GM19372 (cell line): ENCODE data around the gene TENT5C.
A peak's percentile ranks its signal among the peaks of the same experiment; 100 is the strongest.

Source experiments
- ATAC-seq: cut with Tn5 transposase; IDR thresholded peaks from one replicate; pipeline ENCODE4 v1.9.1; 2021; ENCODE audit warnings: mild to moderate bottlenecking, low read depth, moderate library complexity; ENCODE audit not compliant: unreplicated experiment

The TENT5C gene

GRCh38 chr1:117652421-117652820 lies 46.6 kb downstream of the TENT5C start:
- no peak for ATAC-seq

DNA sequence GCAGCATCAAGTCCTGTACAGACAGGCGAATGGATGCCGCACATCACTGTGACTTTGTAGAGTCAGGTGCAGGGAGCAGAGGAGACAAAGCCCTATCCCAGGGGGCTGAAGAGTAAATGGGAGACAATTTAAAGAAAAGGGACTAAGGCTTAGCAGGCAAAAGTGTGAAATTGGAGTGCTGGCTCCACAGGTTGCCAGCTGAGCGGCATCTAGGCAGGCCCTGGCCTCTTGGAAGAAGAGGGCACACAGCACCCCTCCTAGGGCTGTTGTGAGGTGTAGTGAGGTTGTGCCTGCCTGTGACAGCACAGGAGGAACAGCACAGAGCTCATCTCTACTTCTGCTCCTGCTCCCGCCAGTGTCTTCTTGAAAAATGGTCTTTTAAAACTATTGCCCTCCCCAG lies 47.3 kb downstream of the TENT5C start:
- ATAC-seq: no peak

DNA sequence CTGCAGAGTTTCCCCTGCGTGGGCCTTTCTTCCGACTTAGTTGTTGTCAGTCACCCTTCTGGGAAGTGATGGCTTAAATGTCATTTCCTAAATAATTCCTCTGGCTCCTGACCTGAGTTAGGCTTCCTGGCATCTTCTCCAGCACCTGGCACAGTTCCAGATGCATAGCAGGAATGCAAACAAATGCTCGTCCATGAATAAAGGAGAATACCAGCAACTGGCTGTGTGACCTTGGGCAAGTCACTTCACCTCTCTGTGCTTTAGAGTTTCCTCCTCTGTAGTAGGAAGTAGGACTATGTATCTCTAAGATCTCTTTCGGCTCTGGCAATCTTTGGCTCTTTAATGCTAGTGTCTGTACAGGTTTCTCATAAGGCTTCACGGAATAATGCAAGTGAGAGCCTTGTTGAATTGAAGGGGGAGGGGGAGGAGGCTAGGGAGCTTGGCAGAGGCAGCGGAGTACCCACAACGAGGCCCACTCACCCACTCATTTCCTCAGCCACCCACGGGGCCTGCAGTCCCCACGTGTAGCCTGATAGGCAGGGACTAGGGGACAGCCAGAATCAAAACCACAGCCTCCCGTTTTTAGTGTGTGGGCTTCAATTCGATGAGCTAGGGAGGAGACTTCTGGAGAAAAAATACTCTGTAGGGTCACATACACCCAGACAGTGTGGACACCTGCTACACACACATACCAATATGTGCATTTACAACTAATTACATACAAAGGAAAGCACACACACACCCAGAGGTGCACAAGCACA lies 48.1 kb downstream of the TENT5C start:
- ATAC-seq: peak; percentile 7

- peak; percentile 71 for ATAC-seq
Observed at GRCh38 chr1:117654493-117655219, 48.8 kb downstream of the TENT5C start.

DNA sequence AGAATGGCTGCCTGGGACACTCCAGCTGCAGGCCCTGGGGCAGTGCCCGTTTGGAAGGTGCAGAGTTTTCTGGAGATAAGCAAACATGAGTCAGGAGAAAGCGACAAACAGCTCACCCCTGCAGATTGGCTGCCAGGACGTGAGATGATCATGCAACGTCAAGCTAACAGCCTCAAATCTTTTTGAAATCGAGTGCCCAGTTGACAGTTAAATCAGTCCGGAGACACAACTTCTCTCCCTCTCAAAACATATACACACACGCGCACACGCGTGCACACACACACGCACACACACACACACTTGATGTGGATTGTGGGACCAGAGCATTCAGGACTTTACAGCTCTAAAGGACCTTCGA lies 49.4 kb downstream of the TENT5C start:
- no peak for ATAC-seq

DNA sequence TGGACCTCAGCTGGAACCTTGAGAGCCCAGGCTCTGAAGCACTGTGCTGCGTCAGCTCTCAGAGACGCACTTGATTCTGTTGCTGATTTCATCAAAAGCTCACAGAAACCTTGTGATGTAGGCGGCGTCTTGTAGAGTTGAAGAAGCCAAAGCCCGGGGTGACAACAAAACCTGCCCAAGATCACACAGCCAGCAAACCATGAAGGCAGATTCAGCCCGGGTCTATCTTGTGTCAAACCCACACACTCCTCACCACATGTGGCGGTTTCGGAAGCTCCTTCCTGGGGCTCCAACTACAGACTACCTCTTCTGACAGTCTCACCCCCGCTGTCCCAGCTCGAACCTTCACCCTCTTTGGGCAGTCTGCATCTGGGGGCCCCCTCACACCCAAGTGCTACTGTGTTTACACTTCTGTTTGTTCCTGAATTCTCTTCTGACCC lies 50.4 kb downstream of the TENT5C start:
- peak; percentile 53 for ATAC-seq

DNA sequence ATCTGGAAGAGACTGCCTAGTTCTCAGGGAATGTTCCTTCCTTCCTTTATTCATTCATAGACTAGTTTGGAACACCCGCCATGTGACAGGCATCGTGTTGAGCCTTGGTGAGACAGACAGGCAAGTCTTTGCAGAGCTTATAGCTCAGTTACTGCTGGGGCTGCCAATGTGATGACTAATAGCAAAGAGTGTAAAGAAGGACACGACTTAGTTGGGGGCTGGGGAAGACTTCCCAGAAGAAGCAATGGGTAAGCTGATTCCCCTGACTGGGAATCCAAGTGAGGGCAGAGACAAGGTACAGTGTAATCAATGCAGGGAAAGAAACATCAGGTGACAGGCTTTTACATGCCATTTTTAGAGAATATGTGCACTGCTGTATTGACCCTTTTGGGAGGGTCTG lies 51.2 kb downstream of the TENT5C start:
- no peak for ATAC-seq

GRCh38 chr1:117657949-117658660 lies 52.3 kb downstream of the TENT5C start:
- ATAC-seq: no peak

GRCh38 chr1:117658676-117659075 lies 52.8 kb downstream of the TENT5C start:
- ATAC-seq: no peak

DNA sequence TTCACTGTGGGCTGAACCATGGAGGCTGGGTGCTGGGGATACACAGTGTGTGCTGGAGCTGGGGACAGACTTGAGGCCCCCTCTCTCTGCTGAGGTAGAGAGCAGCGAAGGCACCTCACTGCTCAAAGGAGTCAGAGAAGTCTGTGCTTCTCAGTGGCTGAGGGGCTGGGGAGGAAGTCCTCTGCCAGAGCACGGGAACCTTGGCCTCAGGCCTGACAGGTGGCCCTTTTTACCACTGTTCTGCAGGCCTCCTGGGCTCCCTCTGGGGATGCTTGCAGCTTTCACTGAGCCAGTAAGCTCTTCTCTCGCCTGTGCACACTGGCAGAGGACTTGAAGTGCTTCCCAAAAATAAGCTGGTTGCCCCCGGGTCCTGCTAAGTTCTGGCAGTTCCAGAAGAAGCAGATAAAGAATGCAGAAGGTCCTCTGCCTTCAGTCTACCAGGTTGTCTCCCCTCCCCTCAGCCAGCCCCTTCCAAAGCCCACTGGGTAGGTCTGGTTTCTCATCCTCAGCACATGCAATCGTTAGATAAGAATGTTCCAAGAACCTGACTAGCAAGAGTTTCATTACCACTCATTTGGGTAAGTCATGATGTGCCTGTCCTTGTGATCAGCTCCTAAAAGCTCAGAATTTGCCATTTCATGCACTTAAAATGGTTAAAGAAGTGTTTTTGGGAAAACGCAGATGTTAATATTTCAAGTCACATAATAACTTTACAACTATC lies 53.9 kb downstream of the TENT5C start:
- no peak for ATAC-seq

DNA sequence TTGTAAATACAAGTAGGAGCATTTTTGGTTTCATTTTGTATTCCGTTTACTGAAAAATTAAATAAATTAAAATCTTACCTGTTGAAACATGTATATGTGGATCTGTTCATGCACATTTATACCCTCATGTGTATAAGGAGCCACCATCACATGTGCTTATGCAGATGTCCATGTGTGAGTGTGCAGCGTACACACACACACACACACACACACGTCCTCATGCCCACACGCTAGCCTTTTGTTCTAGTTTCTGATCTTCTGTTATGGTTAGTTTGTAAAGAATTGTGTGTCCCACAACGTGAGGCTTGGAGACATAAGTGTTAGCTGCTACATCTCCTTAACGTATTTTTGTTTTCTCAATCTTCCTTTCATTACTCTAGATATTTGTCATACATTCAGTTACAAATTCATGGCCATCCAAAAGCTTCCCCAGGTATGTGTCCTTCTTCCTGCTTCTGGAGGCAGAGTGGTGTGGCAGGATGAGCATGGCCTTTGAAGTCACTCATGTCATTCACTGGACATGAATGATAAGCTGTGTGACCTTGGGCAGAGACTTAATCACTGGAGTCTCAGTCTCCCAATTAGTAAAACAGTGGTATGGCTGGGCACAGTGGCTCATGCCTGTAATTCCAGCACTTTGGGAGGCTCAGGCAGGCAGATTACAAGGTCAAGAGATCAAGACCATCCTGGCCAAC lies 54.6 kb downstream of the TENT5C start:
- ATAC-seq: no peak

GRCh38 chr1:117661027-117661426 lies 55.2 kb downstream of the TENT5C start:
- ATAC-seq: no peak

- ATAC-seq: no peak
Observed at GRCh38 chr1:117662667-117663066, 56.8 kb downstream of the TENT5C start.

DNA sequence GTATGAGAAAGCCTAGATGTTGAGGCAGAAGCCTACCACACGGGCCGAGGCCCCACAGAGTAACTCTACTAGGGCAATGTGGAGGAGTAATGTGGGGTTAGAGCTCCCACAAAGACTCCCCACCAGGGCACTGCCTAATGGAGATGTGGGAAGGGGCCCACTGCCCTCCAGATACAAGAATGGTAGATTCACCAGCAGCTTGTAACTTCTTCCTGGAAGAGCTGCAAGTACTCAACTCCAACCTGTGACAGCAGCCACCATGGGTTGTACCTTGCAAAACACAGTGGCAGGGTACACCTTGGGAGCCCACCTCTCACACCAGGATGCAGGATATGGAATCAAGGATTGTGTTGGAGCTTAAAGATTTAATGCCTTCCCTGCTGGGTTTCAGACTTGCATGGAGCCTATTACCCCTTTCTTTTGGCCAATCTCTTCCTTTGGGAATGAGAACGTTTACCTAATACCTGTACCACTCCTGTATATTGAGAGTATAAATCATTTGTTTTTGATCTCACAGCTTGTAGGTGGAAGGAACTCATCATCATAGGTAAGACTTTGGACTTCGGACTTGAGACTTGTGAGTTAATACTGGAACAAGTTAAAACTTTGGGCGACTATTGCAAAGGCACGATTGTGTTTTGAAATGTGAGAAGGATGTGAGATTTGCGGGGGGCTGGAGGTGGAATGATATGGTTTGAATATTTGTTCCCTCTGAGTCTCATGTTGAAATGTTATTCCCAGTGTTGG lies 57.5 kb downstream of the TENT5C start:
- no peak for ATAC-seq

- ATAC-seq: peak; percentile 99
Observed at GRCh38 chr1:117664314-117664713, 58.5 kb downstream of the TENT5C start.

GRCh38 chr1:117665556-117666270 lies 59.9 kb downstream of the TENT5C start:
- ATAC-seq: no peak

DNA sequence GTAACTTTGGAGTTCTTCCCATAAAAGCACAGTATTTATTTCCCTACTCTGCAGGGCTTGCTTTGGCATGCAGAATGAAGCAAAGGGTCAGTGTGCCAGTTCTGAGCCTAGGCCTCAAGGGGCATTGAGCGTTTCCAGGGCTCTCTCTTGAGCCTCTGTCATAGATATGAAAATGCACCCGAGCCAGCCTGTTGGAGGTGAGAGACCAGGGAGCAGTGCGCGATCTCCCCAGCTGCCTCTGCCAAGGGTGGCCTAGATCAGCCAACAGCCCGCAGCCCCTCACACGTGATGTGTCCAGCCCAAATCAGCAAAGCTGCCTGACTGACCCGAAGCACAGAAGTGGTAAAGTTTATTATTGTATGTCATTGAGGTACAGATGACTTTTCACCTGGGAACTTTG lies 63.7 kb downstream of the TENT5C start:
- ATAC-seq: no peak

DNA sequence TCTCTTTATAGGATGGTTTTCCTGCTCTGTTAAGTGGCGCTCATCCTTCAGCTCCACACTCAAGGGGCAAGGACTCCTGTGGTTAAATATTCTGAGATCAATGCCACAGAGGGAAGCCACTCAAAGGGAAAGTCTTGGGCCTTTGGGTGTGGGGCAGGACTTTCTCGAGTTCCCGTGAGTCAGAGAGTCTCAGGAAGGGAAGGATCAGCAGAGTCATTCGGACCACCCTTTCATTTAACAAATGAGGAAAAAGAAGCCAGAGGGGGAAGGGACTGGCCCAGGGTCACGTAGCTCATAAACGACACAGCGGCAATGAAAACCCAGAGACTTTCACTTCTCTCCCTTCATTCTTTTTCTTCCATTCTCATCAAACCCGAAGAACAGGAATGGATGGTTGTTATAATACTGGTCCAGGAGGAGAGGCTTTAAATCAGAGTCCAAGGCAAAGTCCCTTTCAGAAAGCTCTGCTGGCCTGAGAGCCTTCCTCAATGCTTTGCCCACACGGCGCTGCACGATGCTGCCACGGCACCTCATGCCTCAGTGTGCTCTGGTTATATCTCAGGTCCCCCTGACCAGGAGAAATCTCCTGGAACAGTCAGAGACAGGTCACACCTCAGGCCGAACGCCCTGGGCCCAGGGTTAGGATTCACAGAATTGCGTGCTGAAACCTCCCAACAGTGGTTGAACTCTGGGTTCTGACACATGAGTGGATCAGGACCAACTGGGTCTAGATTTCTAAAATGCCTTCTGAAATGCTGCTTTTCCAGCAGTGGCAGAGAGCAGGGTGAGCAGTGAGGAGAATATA lies 65.3 kb downstream of the TENT5C start:
- ATAC-seq: no peak
